GM19035 (cell line): ENCODE measurements around the gene PTCD1.

Source experiments
- ATAC-seq: cut with Tn5 transposase; IDR thresholded peaks from one replicate; pipeline ENCODE4 v1.9.1; 2021; ENCODE audit not compliant: unreplicated experiment

The PTCD1 gene

GRCh38 chr7:99409806-99410205, 28.8 kb downstream of the PTCD1 start:
- ATAC-seq = no peak

DNA sequence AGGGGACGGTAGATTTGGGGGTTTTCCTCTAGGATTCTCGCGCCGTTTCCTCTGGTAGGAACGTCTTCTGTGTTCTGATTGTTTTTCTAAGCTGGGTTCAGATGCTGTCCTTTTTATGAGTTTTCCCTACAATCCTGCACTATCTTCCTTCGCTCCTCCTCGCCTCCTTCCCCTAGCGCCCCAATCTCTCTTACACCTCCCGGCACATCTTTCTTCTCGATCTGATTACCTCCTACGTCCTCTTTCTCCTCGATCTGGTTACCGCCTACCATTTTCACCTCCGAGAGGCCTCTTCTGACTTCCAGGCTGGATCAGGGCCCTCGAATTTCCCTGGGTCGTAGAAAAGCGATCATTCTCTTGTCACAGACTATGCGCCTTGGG, 29.4 kb downstream of the PTCD1 start:
- ATAC-seq = peak; percentile 11

DNA sequence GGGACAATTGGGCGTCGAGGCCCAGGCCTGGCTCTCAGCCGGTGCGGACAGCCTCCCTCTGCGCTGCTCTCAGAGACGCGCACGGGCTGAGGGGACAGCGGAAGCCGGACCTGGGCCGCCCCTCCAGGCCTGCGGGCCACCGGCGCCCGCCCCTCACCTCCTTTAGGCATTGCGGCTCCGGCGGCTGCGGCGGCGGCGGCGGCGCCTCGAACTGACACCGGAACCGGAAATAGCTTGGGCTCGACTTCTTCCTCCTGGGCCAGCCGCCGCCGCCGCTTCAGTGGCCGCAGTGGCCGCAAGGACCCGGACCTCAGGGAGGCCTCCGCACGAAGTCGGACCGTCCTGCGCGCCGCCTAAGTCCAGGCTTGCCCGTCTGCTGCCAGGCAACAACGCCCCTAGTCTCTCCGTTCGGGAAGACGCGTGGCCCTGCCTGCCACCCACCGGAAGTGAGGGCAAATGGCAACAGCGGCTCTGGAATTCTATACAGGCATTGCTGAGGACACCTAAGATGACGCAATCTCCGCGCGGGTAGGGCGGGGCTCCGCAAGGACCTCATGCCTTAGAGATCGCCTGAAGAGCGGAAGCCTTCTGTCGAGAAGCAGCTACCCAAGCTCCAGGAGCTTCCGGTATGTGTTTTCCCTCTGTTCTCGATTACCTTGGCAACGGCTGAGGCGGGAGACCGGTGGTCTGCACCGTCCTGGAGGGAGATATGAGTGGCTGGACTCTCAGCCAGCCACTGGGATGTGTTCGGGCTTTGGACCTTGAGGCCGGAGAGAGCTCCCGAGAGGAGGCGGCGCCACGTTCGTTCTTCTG, 30.0 kb downstream of the PTCD1 start, which contains the start of the genes BUD31 and PDAP1:
Gene BUD31, plus strand, starts transcription at position 591 of the 813 bp plus-strand sequence. CDS start 2,124 bp downstream, outside the sequence.
Gene PDAP1, minus strand, starts transcription at position 219 of the 813 bp plus-strand sequence. Its CDS starts 49 bp downstream, at position 170.
- ATAC-seq = peak; percentile 79

DNA sequence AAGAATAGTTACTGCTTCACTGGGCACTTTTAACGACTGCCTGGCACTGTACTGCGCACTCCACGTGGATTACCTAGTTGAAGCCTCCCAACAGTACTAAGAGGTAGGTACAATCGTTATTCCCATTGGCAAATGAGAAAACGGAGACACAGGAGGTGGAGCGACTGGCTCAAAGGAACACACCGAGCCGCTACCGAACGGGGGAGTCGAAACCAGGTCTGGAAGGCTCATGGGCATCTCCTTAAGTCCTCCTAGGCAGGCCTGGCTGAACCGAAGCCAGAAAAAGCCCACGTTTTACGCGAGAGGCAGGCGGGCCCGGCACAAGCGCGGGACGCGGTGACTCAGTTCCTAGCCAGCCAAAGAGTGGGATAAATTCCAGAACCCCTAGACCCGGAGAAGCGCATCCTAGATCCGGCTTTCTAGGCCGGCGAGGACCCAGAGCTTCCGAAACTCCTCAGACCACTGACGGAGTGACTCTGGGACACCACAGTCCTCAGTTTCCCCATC, 30.7 kb downstream of the PTCD1 start:
- peak; percentile 8 for ATAC-seq

- no peak for ATAC-seq
Observed at GRCh38 chr7:99406557-99406956, 32.0 kb downstream of the PTCD1 start.

DNA sequence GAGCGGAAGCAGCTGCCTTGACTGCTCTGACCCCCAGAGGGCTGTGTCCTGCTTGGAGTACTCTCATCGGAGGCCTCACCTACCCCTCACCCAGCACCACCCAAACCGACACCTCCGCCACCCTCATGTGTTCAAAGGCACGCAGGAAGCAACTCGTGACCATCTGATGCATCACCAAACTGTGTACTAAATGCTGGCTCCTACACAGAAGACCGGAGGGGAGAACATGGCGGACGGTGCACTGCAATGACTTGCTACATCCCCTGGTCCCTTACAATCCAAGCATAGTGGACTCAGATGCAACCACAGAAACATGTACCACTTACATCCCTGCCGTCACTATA, 33.6 kb downstream of the PTCD1 start:
- no peak for ATAC-seq

- no peak for ATAC-seq
Observed at GRCh38 chr7:99404235-99404976, 34.2 kb downstream of the PTCD1 start.

DNA sequence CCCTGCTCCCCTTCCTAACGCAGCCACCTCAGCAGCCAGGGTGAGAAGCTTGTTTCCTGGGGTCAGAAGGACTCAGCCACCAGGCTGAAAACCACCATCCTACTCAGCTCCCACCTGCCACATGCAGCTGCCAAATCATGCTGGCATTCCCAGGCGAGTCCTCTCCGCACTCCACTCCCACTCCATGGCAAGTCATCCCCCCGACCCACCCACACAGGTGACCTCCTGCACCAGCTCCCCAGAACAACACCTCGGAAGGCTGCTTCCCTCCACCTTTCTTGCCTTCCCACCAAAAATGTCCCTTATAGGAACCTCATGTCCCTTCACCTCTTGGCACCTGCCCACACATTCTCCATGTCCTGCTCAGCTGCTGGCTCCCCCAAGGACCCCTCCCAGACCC, 34.8 kb downstream of the PTCD1 start:
- no peak for ATAC-seq

DNA sequence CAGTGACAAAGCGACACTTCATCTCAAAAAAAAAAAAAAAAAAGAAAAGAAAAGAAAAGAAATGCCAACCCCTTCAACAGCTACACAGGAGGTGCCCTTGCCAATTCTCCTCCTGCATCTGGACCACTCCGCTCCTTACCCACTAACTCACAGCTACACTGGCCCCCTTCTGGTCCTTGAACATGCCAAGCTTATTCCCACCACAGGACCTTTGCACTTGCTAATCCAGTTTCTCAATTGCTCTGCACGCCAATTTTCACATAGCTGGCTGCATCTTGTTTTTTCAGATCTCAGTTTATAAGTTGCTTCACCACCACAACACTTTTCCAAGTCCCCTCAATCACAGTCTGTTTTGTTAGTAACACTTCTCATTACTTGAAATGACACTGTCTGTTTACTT, 35.7 kb downstream of the PTCD1 start:
- no peak for ATAC-seq

DNA sequence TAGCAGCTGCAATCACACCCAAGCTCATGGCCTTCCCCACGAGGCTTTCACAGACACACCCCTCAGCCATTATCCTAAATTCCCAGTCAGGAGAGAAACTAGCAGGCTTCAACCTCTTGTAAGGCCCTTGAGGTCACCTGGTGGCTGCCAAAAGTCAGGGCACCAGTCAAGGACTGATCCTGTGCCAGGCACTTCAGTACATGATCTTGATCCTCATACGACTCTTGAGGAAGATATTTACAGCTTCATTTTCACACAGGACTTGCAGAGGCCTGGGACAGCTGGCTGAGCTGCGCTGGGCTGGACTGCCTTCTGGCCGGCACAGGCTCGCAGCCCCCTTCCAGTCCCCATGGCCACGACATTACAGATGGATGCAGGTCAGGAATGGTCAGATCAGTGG, 39.0 kb downstream of the PTCD1 start:
- no peak for ATAC-seq

- no peak for ATAC-seq
Observed at GRCh38 chr7:99398891-99399445, 39.6 kb downstream of the PTCD1 start.

DNA sequence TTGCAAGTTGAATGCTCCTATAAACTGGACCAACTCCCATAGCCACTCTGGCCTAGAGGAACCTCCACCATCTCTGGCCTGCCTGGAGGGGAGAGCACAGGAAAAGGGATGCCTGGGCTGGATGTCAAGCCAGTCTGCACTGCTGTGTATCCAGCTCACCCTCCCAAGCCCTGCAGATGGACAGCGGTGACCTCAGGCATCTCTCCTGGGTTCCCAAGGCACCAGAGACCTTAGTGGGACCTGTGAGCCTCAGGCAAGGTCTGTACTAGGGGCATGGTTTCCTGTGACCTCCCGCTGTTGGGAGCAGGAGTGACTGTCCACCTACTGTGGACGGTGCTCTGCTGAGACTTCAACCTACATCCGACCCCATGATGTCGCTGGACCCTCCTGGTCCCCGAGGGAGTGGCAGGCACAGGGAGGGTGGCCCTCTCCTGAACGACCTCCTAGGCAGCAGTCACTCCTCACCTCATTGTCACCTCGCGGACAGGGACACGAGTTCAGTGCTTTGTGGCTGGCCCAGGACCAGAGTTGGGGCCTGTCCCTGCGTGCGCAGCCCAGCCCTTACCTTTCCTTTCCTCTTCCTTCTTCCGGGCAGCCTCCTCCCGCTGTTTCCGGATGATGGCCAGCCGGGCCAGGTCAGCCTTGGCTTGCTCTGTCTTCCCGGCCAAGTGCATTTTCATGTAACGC, 41.2 kb downstream of the PTCD1 start:
- ATAC-seq = no peak

DNA sequence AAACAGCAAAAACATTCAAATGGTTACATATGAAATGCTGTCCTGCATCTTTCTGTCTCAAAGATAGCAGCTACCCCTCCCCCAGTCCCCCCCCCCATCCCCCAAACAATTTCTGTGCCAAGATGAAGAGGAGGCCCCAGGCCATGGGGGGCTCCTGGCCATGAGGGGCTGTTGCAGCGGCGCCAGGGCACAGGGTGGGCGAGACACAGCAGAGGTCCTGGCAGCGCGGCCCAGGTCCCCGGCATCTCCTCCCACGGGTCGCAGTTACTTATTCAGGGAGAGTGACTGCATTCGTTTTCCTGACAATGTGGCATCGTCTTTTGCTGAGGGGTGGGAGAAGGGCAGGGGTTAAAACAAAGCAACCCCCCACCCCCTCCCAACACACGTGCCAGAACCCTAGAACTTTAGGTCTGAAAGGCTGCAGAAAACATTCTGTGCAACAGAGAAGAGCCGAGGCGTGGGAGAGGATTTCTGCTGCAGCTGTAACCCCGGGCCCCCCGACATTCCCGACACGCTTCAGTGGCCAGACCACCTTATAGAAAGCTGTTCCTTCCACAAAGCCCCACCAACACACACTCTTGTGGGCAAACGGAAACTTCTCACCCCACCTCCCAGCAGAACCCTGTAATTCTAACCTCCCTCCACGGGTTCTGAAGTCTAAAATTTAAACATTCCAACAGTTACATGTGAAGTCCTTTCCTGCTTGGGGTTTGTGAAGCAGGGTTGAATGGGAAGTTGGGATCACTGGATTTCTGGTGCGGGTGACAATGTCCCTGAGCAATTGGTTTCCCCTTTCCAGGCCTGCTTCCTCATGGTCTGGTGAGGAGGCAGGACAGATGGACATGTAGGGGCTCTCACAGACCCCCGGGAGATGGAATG, 41.9 kb downstream of the PTCD1 start:
- ATAC-seq = no peak

- no peak for ATAC-seq
Observed at GRCh38 chr7:99395616-99396327, 42.8 kb downstream of the PTCD1 start.

- no peak for ATAC-seq
Observed at GRCh38 chr7:99394188-99394502, 44.5 kb downstream of the PTCD1 start.

- ATAC-seq = no peak
Observed at GRCh38 chr7:99393355-99394187, 45.0 kb downstream of the PTCD1 start.

DNA sequence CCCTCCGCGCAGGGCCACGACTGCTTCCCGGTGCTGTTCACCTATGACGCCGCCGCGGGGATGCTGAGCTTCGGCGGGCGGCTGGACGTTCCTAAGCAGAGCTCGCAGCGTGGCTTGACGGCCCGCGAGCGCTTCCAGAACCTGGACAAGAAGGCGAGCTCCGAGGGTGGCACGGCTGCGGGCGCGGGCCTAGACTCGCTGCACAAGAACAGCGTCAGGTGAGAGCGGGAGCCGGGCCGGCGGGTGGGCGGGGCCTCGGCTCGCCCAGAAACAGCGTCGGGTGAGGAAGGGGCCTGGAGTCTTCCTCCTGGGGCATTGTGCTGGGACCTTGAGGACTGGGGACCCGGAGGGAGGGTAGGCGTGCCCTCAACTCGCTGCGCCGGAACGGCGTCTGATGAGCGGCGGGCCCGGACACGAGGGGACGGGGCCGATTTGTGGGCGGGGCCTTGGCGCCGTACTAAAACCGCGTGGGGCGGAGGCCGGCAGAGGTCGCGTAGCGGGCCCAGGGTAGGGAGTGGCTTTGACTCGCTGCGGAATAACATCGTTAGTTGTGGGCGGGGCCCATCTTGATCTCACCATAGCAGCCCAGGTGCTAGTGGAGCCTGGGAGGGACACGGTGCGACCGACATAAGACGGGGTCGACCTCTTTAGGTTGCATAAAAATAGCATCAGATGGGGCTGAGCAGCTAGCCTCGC, 45.8 kb downstream of the PTCD1 start:
- ATAC-seq = no peak

- ATAC-seq = no peak
Observed at GRCh38 chr7:99392046-99392445, 46.6 kb downstream of the PTCD1 start.
